Skeletal muscle satellite cell (primary cell): Measurements from ENCODE around the gene AVPR2.
A peak's percentile ranks its signal among the peaks of the same experiment; 100 is the strongest.

Experiments
- H3K27me3 ChIP-seq: 2 replicates; pipeline ENCODE4 v1.7.0; 2013; ENCODE audit warnings: low read length; ENCODE audit not compliant: control insufficient read depth, insufficient read depth
- H3K36me3 ChIP-seq: 2 replicates; pipeline ENCODE4 v1.7.0; 2013; ENCODE audit warnings: mild to moderate bottlenecking, control low read depth, low read length; ENCODE audit not compliant: insufficient read depth
- H3K4me1 ChIP-seq: 2 replicates; pipeline ENCODE4 v1.7.0; 2013; ENCODE audit warnings: low read length; ENCODE audit not compliant: control insufficient read depth, insufficient read depth
- H3K4me2 ChIP-seq: 2 replicates; pipeline ENCODE4 v1.7.0; 2013; ENCODE audit warnings: mild to moderate bottlenecking, low read length
- H3K4me3 ChIP-seq: 2 replicates; pipeline ENCODE4 v1.7.0; 2013; ENCODE audit warnings: low read length
- H3K9ac ChIP-seq: 2 replicates; pipeline ENCODE4 v1.7.0; 2013; ENCODE audit warnings: mild to moderate bottlenecking, low read depth, low read length, moderate library complexity
- H3K9me3 ChIP-seq: replicated peaks from 2 replicates; pipeline ENCODE4 v1.7.0; 2013; ENCODE audit warnings: mild to moderate bottlenecking, control low read depth, low read length

The AVPR2 gene

GRCh38 chrX:153909024-153909979 lies 4.8 kb downstream of the AVPR2 start:
- no peak overlapping the region for H3K4me3 ChIP-seq
- no peaks in the 10 kb centered on the region for H3K36me3 ChIP-seq
- H3K4me1 ChIP-seq: no peaks in the 10 kb centered on the region
- no peaks in the 10 kb centered on the region for H3K9me3 ChIP-seq
- no peak overlapping the region for H3K4me2 ChIP-seq
- peaks cover 9% of the 10 kb centered on the region for H3K27me3 ChIP-seq
- no peak overlapping the region for H3K9ac ChIP-seq

GRCh38 chrX:153909980-153910360 lies 5.5 kb downstream of the AVPR2 start:
- Histone ChIP-seq H3K4me1 (no peaks in the 10 kb centered on the region), H3K9ac (no peak overlapping the region), H3K36me3 (no peaks in the 10 kb centered on the region), H3K27me3 (peaks cover 9% of the 10 kb centered on the region), H3K4me2 (no peak overlapping the region), H3K4me3 (no peak overlapping the region), H3K9me3 (no peaks in the 10 kb centered on the region)

GRCh38 chrX:153910446-153910845 lies 6.0 kb downstream of the AVPR2 start:
- H3K9ac ChIP-seq: no peak overlapping the region
- H3K4me2 ChIP-seq: no peak overlapping the region
- H3K9me3 ChIP-seq: no peaks in the 10 kb centered on the region
- H3K4me3 ChIP-seq: no peak overlapping the region
- H3K36me3 ChIP-seq: no peaks in the 10 kb centered on the region
- peaks cover 9% of the 10 kb centered on the region for H3K27me3 ChIP-seq
- H3K4me1 ChIP-seq: no peaks in the 10 kb centered on the region

GRCh38 chrX:153911798-153912197 lies 7.3 kb downstream of the AVPR2 start:
- Histone ChIP-seq H3K9me3 (no peaks in the 10 kb centered on the region), H3K4me1 (no peaks in the 10 kb centered on the region), H3K4me3 (no peak overlapping the region), H3K4me2 (no peak overlapping the region), H3K9ac (no peak overlapping the region), H3K36me3 (no peaks in the 10 kb centered on the region), H3K27me3 (peaks cover 3% of the 10 kb centered on the region)

- Histone ChIP-seq H3K36me3 (no peaks in the 10 kb centered on the region), H3K4me1 (no peaks in the 10 kb centered on the region), H3K27me3 (peaks cover 6% of the 10 kb centered on the region), H3K4me3 (no peak overlapping the region), H3K9me3 (no peaks in the 10 kb centered on the region), H3K4me2 (no peak overlapping the region), H3K9ac (no peak overlapping the region)
Measured at GRCh38 chrX:153913211-153913610, 8.7 kb downstream of the AVPR2 start.

GRCh38 chrX:153913701-153914100 lies 9.2 kb downstream of the AVPR2 start:
- no peaks in the 10 kb centered on the region for H3K4me1 ChIP-seq
- no peaks in the 10 kb centered on the region for H3K9me3 ChIP-seq
- H3K4me3 ChIP-seq: no peak overlapping the region
- H3K9ac ChIP-seq: no peak overlapping the region
- no peak overlapping the region for H3K4me2 ChIP-seq
- no peaks in the 10 kb centered on the region for H3K36me3 ChIP-seq
- peaks cover 4% of the 10 kb centered on the region for H3K27me3 ChIP-seq

- Histone ChIP-seq H3K9ac (no peak overlapping the region), H3K36me3 (no peaks in the 10 kb centered on the region), H3K9me3 (no peaks in the 10 kb centered on the region), H3K4me2 (no peak overlapping the region), H3K27me3 (peaks cover 7% of the 10 kb centered on the region), H3K4me3 (no peak overlapping the region), H3K4me1 (peaks cover 14% of the 10 kb centered on the region)
Measured at GRCh38 chrX:153917869-153918268, 13.4 kb downstream of the AVPR2 start.

- Histone ChIP-seq H3K9ac (no peak overlapping the region), H3K4me3 (no peak overlapping the region), H3K4me1 (peaks cover 19% of the 10 kb centered on the region), H3K4me2 (no peak overlapping the region), H3K27me3 (peaks cover 7% of the 10 kb centered on the region), H3K9me3 (no peaks in the 10 kb centered on the region), H3K36me3 (no peaks in the 10 kb centered on the region)
Measured at GRCh38 chrX:153919281-153919680, 14.8 kb downstream of the AVPR2 start.

GRCh38 chrX:153920546-153920945 lies 16.1 kb downstream of the AVPR2 start:
- Histone ChIP-seq H3K4me1 (peaks cover 22% of the 10 kb centered on the region), H3K36me3 (no peaks in the 10 kb centered on the region), H3K27me3 (peaks cover 7% of the 10 kb centered on the region), H3K4me2 (no peak overlapping the region), H3K4me3 (no peak overlapping the region), H3K9ac (no peak overlapping the region), H3K9me3 (no peaks in the 10 kb centered on the region)

- Histone ChIP-seq H3K4me3 (no peak overlapping the region), H3K27me3 (peaks cover 7% of the 10 kb centered on the region), H3K9me3 (no peaks in the 10 kb centered on the region), H3K9ac (peak overlapping the region; percentile 18), H3K36me3 (no peaks in the 10 kb centered on the region), H3K4me2 (peak overlapping the region; percentile 65), H3K4me1 (peaks cover 22% of the 10 kb centered on the region)
Measured at GRCh38 chrX:153921070-153921469, 16.6 kb downstream of the AVPR2 start.

- Histone ChIP-seq H3K4me1 (peaks cover 29% of the 10 kb centered on the region), H3K9ac (peak overlapping the region; percentile 18), H3K36me3 (no peaks in the 10 kb centered on the region), H3K4me2 (peak overlapping the region; percentile 65), H3K27me3 (peaks cover 7% of the 10 kb centered on the region), H3K9me3 (no peaks in the 10 kb centered on the region), H3K4me3 (peak overlapping the region; percentile 39)
Measured at GRCh38 chrX:153921511-153922446, 17.3 kb downstream of the AVPR2 start.
